Measurements from ENCODE around the gene CLTCL1.
"Not testable (repeated sequence)": the region's sequence is repeated elsewhere in the genome, so short reads cannot be mapped to it uniquely, and the experiment has no call there.

Gene CLTCL1

GRCh38 chr22:19207884-19208283 is 83.6 kb downstream of the CLTCL1 start:
- no peak overlapping the region for H3K4me3 ChIP-seq (ENCODE audit: low read depth, low read length)
- H3K79me2 ChIP-seq: no peaks in the 10 kb centered on the region
- TF ChIP-seq CTCF (IDR thresholded peaks at IDR 0.05): no peak
- no peak overlapping the region for H3K4me2 ChIP-seq (ENCODE audit: low read length)
- H3K27me3 ChIP-seq (ENCODE audit: control insufficient read depth, insufficient read depth, low read length): no peaks in the 10 kb centered on the region
- H3K4me1 ChIP-seq: no peaks in the 10 kb centered on the region
- no peak overlapping the region for H3K27ac ChIP-seq
- H3K9me3 ChIP-seq (ENCODE audit: control insufficient read depth, low read length): no peaks in the 10 kb centered on the region
- H3K9ac ChIP-seq: no peak overlapping the region
- no peak overlapping the region for H2AFZ ChIP-seq
- no peaks in the 10 kb centered on the region for H3K36me3 ChIP-seq (ENCODE audit: control insufficient read depth, insufficient read depth, low read length)

GRCh38 chr22:19207401-19207808 is 84.1 kb downstream of the CLTCL1 start:
- Histone ChIP-seq H3K4me1 (no peaks in the 10 kb centered on the region), H3K27ac (no peak overlapping the region), H3K9me3 (ENCODE audit: control insufficient read depth, low read length) (no peaks in the 10 kb centered on the region), H3K9ac (no peak overlapping the region), H3K36me3 (ENCODE audit: control insufficient read depth, insufficient read depth, low read length) (no peaks in the 10 kb centered on the region), H3K4me3 (ENCODE audit: low read depth, low read length) (no peak overlapping the region), H3K4me2 (ENCODE audit: low read length) (peak overlapping the region; percentile 40), H2AFZ (no peak overlapping the region), H3K79me2 (no peaks in the 10 kb centered on the region), H3K27me3 (ENCODE audit: control insufficient read depth, insufficient read depth, low read length) (no peaks in the 10 kb centered on the region)
- TF ChIP-seq CTCF (IDR thresholded peaks at IDR 0.05): no peak

GRCh38 chr22:19206287-19206686 is 85.2 kb downstream of the CLTCL1 start:
- Histone ChIP-seq H3K9ac (no peak overlapping the region), H3K9me3 (ENCODE audit: control insufficient read depth, low read length) (no peaks in the 10 kb centered on the region), H2AFZ (no peak overlapping the region), H3K36me3 (ENCODE audit: control insufficient read depth, insufficient read depth, low read length) (no peaks in the 10 kb centered on the region), H3K27ac (no peak overlapping the region), H3K4me2 (ENCODE audit: low read length) (no peak overlapping the region), H3K79me2 (no peaks in the 10 kb centered on the region), H3K4me3 (ENCODE audit: low read depth, low read length) (no peak overlapping the region), H3K4me1 (no peaks in the 10 kb centered on the region), H3K27me3 (ENCODE audit: control insufficient read depth, insufficient read depth, low read length) (no peaks in the 10 kb centered on the region)
- TF ChIP-seq CTCF (IDR thresholded peaks at IDR 0.05): no peak

DNA sequence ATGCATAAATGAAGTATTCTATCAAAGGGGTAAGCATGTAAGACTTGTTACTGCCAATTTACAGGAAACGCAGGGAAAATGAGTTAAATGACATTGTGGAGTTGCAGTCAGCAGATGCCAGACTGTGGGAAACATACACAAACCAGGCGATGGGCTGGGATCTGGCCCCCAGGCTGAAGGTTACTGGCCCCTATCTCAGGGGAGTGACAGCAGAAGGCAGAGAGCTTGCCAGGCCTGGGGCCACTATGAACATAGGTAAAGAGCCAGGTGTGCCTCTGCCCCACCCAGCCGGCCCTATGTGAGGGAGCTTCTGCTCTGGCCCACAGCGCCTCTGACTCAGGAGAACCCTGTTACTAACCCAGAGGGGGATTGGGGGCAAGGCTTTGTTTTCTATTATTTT is 86.9 kb downstream of the CLTCL1 start:
- Histone ChIP-seq H3K9me3 (ENCODE audit: control insufficient read depth, low read length) (no peaks in the 10 kb centered on the region), H2AFZ (no peak overlapping the region), H3K36me3 (ENCODE audit: control insufficient read depth, insufficient read depth, low read length) (no peaks in the 10 kb centered on the region), H3K27ac (no peak overlapping the region), H3K4me3 (ENCODE audit: low read depth, low read length) (no peak overlapping the region), H3K4me1 (no peaks in the 10 kb centered on the region), H3K4me2 (ENCODE audit: low read length) (no peak overlapping the region), H3K27me3 (ENCODE audit: control insufficient read depth, insufficient read depth, low read length) (no peaks in the 10 kb centered on the region), H3K79me2 (no peaks in the 10 kb centered on the region), H3K9ac (no peak overlapping the region)
- no peak for TF ChIP-seq CTCF (IDR thresholded peaks at IDR 0.05)

GRCh38 chr22:19203834-19204233 is 87.7 kb downstream of the CLTCL1 start:
- H3K36me3 ChIP-seq (ENCODE audit: control insufficient read depth, insufficient read depth, low read length): no peaks in the 10 kb centered on the region
- no peaks in the 10 kb centered on the region for H3K27me3 ChIP-seq (ENCODE audit: control insufficient read depth, insufficient read depth, low read length)
- H3K27ac ChIP-seq: no peak overlapping the region
- H3K4me1 ChIP-seq: no peaks in the 10 kb centered on the region
- no peaks in the 10 kb centered on the region for H3K79me2 ChIP-seq
- H3K9me3 ChIP-seq (ENCODE audit: control insufficient read depth, low read length): no peaks in the 10 kb centered on the region
- no peak overlapping the region for H3K4me3 ChIP-seq (ENCODE audit: low read depth, low read length)
- TF ChIP-seq CTCF (IDR thresholded peaks at IDR 0.05): no peak
- H2AFZ ChIP-seq: no peak overlapping the region
- H3K4me2 ChIP-seq (ENCODE audit: low read length): no peak overlapping the region
- no peak overlapping the region for H3K9ac ChIP-seq

DNA sequence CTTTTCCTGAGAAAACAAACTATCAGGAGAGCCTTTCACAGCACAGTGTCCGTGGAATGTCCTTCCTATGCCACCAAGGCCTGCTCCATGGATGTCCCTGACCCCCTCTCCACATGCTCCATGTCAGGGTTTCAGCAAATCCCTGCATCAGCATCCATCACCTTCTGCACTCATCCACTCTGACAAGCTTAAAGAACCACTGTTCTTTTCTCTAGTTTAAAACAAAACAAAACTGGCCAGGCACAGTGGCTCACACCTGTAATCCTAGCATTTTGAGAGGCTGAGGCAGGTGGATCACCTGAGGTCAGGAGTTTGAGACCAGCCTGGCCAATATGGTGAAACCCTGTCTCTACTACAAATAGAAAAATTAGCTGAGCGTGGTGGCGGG is 88.7 kb downstream of the CLTCL1 start:
- not testable (repeated sequence) for H3K27ac ChIP-seq; H3K4me1 ChIP-seq; H3K9me3 ChIP-seq (ENCODE audit: control insufficient read depth, low read length); H2AFZ ChIP-seq; H3K36me3 ChIP-seq (ENCODE audit: control insufficient read depth, insufficient read depth, low read length); H3K79me2 ChIP-seq; H3K9ac ChIP-seq; H3K4me2 ChIP-seq (ENCODE audit: low read length); H3K27me3 ChIP-seq (ENCODE audit: control insufficient read depth, insufficient read depth, low read length); H3K4me3 ChIP-seq (ENCODE audit: low read depth, low read length)
